RWPE2 (cell line): ENCODE results near the gene ZBTB8OS.
"Not testable (repeated sequence)": the region's sequence is repeated elsewhere in the genome, so short reads cannot be mapped to it uniquely, and the experiment has no call there.

ENCODE experiments used
- ATAC-seq: fragments of 200-7000 bp; cut with Tn5 transposase; 3 replicates; pipeline ENCODE4 v1.9.1; 2021; ENCODE audit warnings: low read depth
- DNase-seq: peaks from one replicate; pipeline ENCODE4 v3.0.0-alpha.2; 2020; ENCODE audit warnings: low spot score
- H3K27ac ChIP-seq: fragments of 450-650 bp; 2 replicates; pipeline ENCODE4 v1.5.1; 2017; ENCODE audit warnings: mild to moderate bottlenecking; ENCODE audit not compliant: poor library complexity, severe bottlenecking
- H3K27me3 ChIP-seq: fragments of 250-450 bp; sonication (Bioruptor Pico); 2 replicates; pipeline ENCODE4 v1.5.1; 2021; ENCODE audit warnings: mild to moderate bottlenecking, moderate library complexity; ENCODE audit not compliant: insufficient read depth, poor library complexity, severe bottlenecking
- H3K36me3 ChIP-seq: fragments of 250-450 bp; sonication (Bioruptor Pico); 2 replicates; pipeline ENCODE4 v1.5.1; 2020; ENCODE audit warnings: low read depth, mild to moderate bottlenecking, moderate library complexity
- H3K4me1 ChIP-seq: fragments of 250-450 bp; sonication (Bioruptor Pico); 2 replicates; pipeline ENCODE4 v1.5.1; 2021; ENCODE audit warnings: mild to moderate bottlenecking, moderate library complexity; ENCODE audit not compliant: insufficient read depth, poor library complexity, severe bottlenecking
- H3K4me3 ChIP-seq: fragments of 250-450 bp; sonication (Bioruptor Pico); 2 replicates; pipeline ENCODE4 v1.5.1; 2021; ENCODE audit warnings: mild to moderate bottlenecking, moderate library complexity; ENCODE audit not compliant: severe bottlenecking
- H3K9me3 ChIP-seq: fragments of 250-450 bp; sonication (Bioruptor Pico); 2 replicates; pipeline ENCODE4 v1.5.1; 2021; ENCODE audit warnings: mild to moderate bottlenecking, moderate library complexity; ENCODE audit not compliant: severe bottlenecking
- TF ChIP-seq, protein P1 (sequence below): fragments of 450-650 bp; IDR thresholded peaks from one replicate; pipeline ENCODE4 v1.5.1; 2017; ENCODE audit warnings: mild to moderate bottlenecking, moderate library complexity; ENCODE audit not compliant: poor library complexity, severe bottlenecking

Gene ZBTB8OS

DNA sequence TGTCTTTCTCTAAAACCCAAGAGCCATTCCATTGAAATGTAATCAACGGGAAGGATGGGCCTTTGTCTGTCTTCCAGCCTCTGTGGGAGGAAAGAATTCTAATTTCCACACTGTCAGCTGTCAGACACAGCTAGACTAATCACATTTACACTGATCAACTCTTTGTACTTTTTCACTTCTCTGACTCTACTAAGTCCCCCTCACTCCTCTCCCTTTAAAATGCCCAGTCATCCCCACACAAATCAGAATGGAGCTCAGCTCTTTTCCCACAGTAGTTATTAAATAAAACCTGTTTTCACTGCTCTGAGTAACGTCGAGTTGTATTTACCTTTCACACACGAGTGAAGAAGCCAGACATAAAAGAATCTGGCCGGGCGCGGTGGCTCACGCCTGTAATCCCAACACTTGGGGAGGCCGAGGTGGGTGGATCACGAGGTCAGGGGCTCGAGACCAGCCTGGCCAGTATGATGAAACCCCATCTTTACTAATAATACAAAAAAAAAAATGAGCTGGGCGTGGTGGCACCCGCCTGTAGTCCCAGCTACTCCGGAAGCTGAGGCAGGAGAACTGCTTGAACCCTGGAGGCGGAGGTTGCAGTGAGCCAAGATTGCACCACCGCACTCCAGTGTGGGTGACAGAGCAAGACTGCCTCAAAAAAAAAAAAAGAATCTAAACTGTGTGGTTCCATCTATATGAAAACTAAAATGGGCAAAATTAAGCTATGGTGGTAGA lies 13.3 kb downstream of the ZBTB8OS start:
- no peak for ATAC-seq
- no peak overlapping the region for H3K27ac ChIP-seq
- TF ChIP-seq, protein P1, sequence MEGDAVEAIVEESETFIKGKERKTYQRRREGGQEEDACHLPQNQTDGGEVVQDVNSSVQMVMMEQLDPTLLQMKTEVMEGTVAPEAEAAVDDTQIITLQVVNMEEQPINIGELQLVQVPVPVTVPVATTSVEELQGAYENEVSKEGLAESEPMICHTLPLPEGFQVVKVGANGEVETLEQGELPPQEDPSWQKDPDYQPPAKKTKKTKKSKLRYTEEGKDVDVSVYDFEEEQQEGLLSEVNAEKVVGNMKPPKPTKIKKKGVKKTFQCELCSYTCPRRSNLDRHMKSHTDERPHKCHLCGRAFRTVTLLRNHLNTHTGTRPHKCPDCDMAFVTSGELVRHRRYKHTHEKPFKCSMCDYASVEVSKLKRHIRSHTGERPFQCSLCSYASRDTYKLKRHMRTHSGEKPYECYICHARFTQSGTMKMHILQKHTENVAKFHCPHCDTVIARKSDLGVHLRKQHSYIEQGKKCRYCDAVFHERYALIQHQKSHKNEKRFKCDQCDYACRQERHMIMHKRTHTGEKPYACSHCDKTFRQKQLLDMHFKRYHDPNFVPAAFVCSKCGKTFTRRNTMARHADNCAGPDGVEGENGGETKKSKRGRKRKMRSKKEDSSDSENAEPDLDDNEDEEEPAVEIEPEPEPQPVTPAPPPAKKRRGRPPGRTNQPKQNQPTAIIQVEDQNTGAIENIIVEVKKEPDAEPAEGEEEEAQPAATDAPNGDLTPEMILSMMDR, result no peak
- peaks cover 2% of the 10 kb centered on the region for H3K9me3 ChIP-seq
- no peak for DNase-seq
- H3K27me3 ChIP-seq, result no peaks in the 10 kb centered on the region
- peaks cover 36% of the 10 kb centered on the region for H3K36me3 ChIP-seq
- H3K4me3 ChIP-seq, result no peak overlapping the region
- no peaks in the 10 kb centered on the region for H3K4me1 ChIP-seq

DNA sequence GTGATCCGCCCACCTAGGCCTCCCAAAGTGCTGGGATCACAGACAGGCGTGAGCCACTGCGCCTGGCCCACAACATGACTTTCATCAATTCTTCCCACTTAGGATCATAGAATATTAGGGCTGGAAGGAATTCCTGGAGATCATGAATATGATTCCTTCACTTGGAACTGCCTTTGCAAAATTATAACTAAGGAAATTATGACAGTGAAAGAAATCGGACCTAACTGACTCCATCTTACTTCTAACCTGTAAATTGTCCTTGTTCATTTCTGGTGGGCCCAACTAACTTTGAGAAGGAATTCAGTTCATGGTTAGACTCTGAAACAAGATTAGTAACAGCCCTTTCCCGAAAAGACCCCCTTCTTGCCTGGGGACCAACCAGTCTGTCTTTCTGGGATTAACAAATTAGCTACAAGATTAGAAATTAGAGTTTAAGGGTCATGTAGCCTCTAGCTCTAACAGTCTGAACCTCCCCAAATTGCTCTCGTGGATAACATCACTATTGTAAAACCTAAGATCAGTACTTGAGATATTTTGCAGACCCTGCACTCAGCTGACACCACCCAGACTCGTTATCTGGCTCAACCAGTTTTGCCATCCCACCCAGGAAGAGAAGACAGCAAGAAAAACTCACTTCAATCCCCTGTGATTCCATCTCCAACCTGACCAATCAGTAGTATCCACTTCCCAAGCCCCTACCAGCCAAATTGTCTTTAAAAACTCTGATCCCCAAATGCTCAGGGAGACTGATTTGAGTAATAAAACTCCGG lies 14.7 kb downstream of the ZBTB8OS start:
- Histone ChIP-seq H3K27me3 (no peaks in the 10 kb centered on the region), H3K9me3 (peaks cover 2% of the 10 kb centered on the region), H3K4me3 (no peak overlapping the region), H3K36me3 (peaks cover 44% of the 10 kb centered on the region), H3K27ac (no peak overlapping the region), H3K4me1 (no peaks in the 10 kb centered on the region)
- ATAC-seq, result no peak
- TF ChIP-seq, protein P1, result no peak
- DNase-seq, result no peak

DNA sequence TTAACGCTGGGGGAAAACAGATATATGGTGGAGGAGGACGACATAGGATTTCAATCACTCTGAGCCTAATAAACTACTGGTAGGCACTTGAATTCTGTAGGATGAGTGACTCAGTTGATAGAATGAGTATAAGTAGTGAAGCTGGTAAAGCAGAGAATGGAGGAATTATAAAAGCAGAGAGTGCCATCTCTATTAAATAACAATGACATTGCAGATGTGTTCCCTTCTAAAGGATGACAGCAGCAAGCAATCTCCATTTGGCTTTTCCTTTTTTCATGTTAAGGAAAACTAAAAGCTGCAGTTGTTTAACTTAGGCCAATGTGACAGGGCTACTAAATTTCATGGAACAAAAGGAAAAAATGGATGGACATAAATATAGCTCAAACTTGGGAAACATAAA lies 17.5 kb downstream of the ZBTB8OS start:
- H3K27ac ChIP-seq, result no peak overlapping the region
- H3K4me1 ChIP-seq, result no peaks in the 10 kb centered on the region
- TF ChIP-seq, protein P1, result no peak
- no peaks in the 10 kb centered on the region for H3K27me3 ChIP-seq
- DNase-seq (no peak), ATAC-seq (no peak)
- H3K36me3 ChIP-seq, result peaks cover 44% of the 10 kb centered on the region
- H3K9me3 ChIP-seq, result peaks cover 2% of the 10 kb centered on the region
- H3K4me3 ChIP-seq, result no peak overlapping the region

DNA sequence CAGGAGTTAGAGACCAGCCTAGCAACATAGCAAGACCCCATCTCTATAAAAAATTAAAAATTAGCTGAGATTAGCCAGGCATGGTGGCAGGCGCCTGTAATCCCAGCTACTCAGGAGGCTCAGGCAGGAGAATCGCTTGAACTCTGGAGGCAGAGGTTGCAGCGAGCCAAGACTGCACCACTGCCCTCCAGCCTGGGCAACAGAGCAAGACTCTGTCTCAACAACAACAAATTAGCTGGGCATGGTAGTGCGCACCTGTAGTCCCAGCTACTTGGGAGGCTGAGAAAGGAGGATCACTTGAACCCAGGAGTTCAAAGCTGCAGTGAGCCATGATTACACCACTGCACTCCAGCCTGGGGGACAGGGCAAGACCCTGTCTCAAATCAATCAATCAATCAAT lies 20.2 kb downstream of the ZBTB8OS start:
- not testable (repeated sequence) for DNase-seq, ATAC-seq, H3K4me1 ChIP-seq, H3K27ac ChIP-seq, H3K9me3 ChIP-seq, H3K4me3 ChIP-seq, H3K27me3 ChIP-seq
- peaks cover 55% of the 10 kb centered on the region for H3K36me3 ChIP-seq

DNA sequence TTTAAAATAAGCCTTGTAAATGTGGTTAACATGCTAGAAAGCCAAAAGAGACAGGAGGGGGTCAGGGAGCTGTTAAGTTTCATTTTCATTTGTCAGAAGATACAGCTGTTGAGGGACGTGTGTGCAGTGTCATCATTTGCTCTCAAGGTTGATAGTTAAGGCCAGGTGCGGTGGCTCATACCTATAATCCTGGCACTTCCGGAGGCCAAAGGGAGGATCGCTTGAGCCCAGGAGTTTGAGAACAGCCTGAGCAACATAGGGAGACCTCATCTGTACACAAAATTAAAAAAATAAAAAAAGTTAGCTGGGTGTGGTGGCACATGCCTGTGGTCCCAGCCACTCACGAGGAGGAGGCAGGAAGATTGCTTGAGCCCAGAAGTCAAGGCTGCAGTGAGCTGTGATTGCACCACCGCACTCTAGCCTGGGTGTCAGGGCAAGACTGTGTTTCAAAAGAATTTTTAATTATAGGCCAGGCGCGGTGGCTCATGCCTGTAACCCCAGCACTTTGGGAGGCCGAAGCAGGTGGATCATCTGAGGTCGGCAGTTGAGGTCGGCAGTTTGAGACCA lies 22.7 kb downstream of the ZBTB8OS start:
- ATAC-seq (no peak), DNase-seq (no peak)
- peaks cover 41% of the 10 kb centered on the region for H3K36me3 ChIP-seq
- H3K4me1 ChIP-seq, result no peaks in the 10 kb centered on the region
- H3K27me3 ChIP-seq, result no peaks in the 10 kb centered on the region
- no peak overlapping the region for H3K4me3 ChIP-seq
- TF ChIP-seq, protein P1, result no peak
- no peak overlapping the region for H3K27ac ChIP-seq
- no peaks in the 10 kb centered on the region for H3K9me3 ChIP-seq
